Prostate gland (tissue), 2 donors: ENCODE data around the gene AGXT. TPM values are rescaled to one million over a fixed set of nuclear protein-coding genes. Genes with fewer than 3 reads are reported as not detected.

Experiments used
- DNase-seq: peaks from one replicate; pipeline ENCODE4 v3.0.0-alpha.2; 2019; ENCODE audit warnings: low spot score
- H3K27ac ChIP-seq, 2 donors: fragments of 200-600 bp; sonication (generic); 2 replicates each; pipeline ENCODE4 v1.5.1; 2017 to 2019
- H3K27me3 ChIP-seq: fragments of 200-600 bp; sonication (generic); replicated peaks from 2 replicates; pipeline ENCODE4 v1.5.1; 2019; ENCODE audit not compliant: insufficient read depth
- H3K36me3 ChIP-seq, 2 donors: fragments of 200-600 bp; sonication (generic); 1 replicate in 1 of 2; 2 replicates in 1 of 2; pipeline versions ENCODE4 v1.5.1 to v1.8.1; 2017 to 2019
- H3K4me1 ChIP-seq: fragments of 200-600 bp; sonication (generic); replicated peaks from 2 replicates; pipeline ENCODE4 v1.5.1; 2019
- H3K4me3 ChIP-seq, 2 donors: fragments of 200-600 bp; sonication (generic); 2 replicates each; pipeline ENCODE4 v1.5.1; 2017 to 2019
- H3K9me3 ChIP-seq: fragments of 200-600 bp; sonication (generic); 2 replicates; pipeline ENCODE4 v1.5.1; 2017
- CTCF ChIP-seq, 4 experiments: fragments of 200-600 bp in 2 of 4; fragments of 450-650 bp in 2 of 4; sonication (generic) in 2 of 4; IDR thresholded peaks; 1 replicate in 3 of 4; 2 replicates in 1 of 4; pipeline ENCODE4 v1.5.1; 2016 to 2019; ENCODE audit warnings: antibody characterized with exemption in 4 of 4, mild to moderate bottlenecking in 2 of 4, moderate library complexity in 2 of 4
- POLR2A ChIP-seq: fragments of 450-650 bp; IDR thresholded peaks from one replicate; pipeline ENCODE4 v1.6.1; 2016; ENCODE audit warnings: antibody characterized with exemption, mild to moderate bottlenecking
- POLR2AphosphoS5 ChIP-seq: sonication (generic); formaldehyde crosslinking; IDR thresholded peaks from one replicate; pipeline ENCODE4 v1.6.1; 2017; ENCODE audit warnings: antibody characterized with exemption
- WGBS: methylation state at CpG from one replicate; pipeline ENCODE4 v1.1.5; 2018; 5-methylcytosine and 5-hydroxymethylcytosine counted together
- intact Hi-C: fragments of 100-400 bp; cut with DNase I; formaldehyde crosslinking; loops from one replicate; pipeline ENCODE4 v1.14.2; 2022
- total RNA-seq, 2 donors: library from RNA; depleted of rRNA; stranded (reverse); fragments of >200 nt; gene quantifications; one replicate each; pipeline ENCODE4 v1.1.0, GENCODE V29; 2016

Gene AGXT
- total RNA-seq, 2 donors from 2014 or later: not detected

- no peaks in the 10 kb centered on the region for H3K9me3 ChIP-seq
- whole genome bisulfite sequencing: 92% methylated on average over 18 of the region's 22 CpGs
- TF ChIP-seq CTCF (IDR thresholded peaks at IDR 0.05) (no peak), POLR2AphosphoS5 (no peak), POLR2A (no peak)
- H3K4me3 ChIP-seq: no peak overlapping the region
- DNase-seq: no peak
- H3K36me3 ChIP-seq: no peaks in the 10 kb centered on the region
- intact Hi-C loops: no loop called here
- no peak overlapping the region for H3K27ac ChIP-seq
- H3K27me3 ChIP-seq: no peaks in the 10 kb centered on the region
- no peaks in the 10 kb centered on the region for H3K4me1 ChIP-seq
These were observed 6.8 kb downstream of the AGXT start for GRCh38 chr2:240875228-240876034.

- no peaks in the 10 kb centered on the region for H3K4me1 ChIP-seq
- no peak overlapping the region for H3K4me3 ChIP-seq
- intact Hi-C loops: no loop called here
- no peaks in the 10 kb centered on the region for H3K9me3 ChIP-seq
- no peak for TF ChIP-seq POLR2AphosphoS5
- no peak for TF ChIP-seq POLR2A
- H3K27me3 ChIP-seq: no peaks in the 10 kb centered on the region
- WGBS: 80% methylated on average over 7 of the region's 7 CpGs
- H3K27ac ChIP-seq: no peak overlapping the region
- no peak for DNase-seq
- H3K36me3 ChIP-seq: no peaks in the 10 kb centered on the region
These were observed 7.4 kb downstream of the AGXT start for GRCh38 chr2:240876035-240876474.

GRCh38 chr2:240876475-240877251 is 8.0 kb downstream of the AGXT start:
- TF ChIP-seq POLR2AphosphoS5: no peak
- no peak for TF ChIP-seq POLR2A
- no peak for TF ChIP-seq CTCF (IDR thresholded peaks at IDR 0.05)
- intact Hi-C loops: no loop called here
- H3K4me1 ChIP-seq: no peaks in the 10 kb centered on the region
- no peaks in the 10 kb centered on the region for H3K9me3 ChIP-seq
- 89% methylated on average over 17 of the region's 18 CpGs for WGBS
- DNase-seq: no peak
- no peaks in the 10 kb centered on the region for H3K27me3 ChIP-seq
- H3K27ac ChIP-seq: no peak overlapping the region
- H3K4me3 ChIP-seq: no peak overlapping the region
- no peaks in the 10 kb centered on the region for H3K36me3 ChIP-seq

- H3K4me1 ChIP-seq: no peaks in the 10 kb centered on the region
- no peaks in the 10 kb centered on the region for H3K36me3 ChIP-seq
- no peaks in the 10 kb centered on the region for H3K9me3 ChIP-seq
- intact Hi-C loops: no loop called here
- H3K4me3 ChIP-seq: no peak overlapping the region
- no peak overlapping the region for H3K27ac ChIP-seq
- DNase-seq: no peak
- 91% methylated on average over 40 of the region's 40 CpGs for WGBS
- TF ChIP-seq POLR2A: no peak
- TF ChIP-seq POLR2AphosphoS5: no peak
- no peak for TF ChIP-seq CTCF (IDR thresholded peaks at IDR 0.05)
- no peaks in the 10 kb centered on the region for H3K27me3 ChIP-seq
These were observed 9.1 kb downstream of the AGXT start for GRCh38 chr2:240877460-240878340.
